Measurements from ENCODE around the gene ABL1.

The ABL1 gene

GRCh38 chr9:130925050-130925678, 90.1 kb downstream of the ABL1 start:
- H3K4me3 ChIP-seq (ENCODE audit: low read depth, low read length) = no peak overlapping the region
- no peak for DNase-seq (ENCODE audit: low read depth)
- TF ChIP-seq CTCF (IDR thresholded peaks at IDR 0.05; ENCODE audit: low read depth, low read length) (no peak), MAX (IDR thresholded peaks at IDR 0.05; ENCODE audit: low read depth, low read length) (no peak), MYC (IDR thresholded peaks at IDR 0.05; ENCODE audit: low read depth, low read length) (no peak), POLR2A (IDR thresholded peaks at IDR 0.05; ENCODE audit: extremely low read depth, insufficient read length) (no peak)

- DNase-seq (ENCODE audit: low read depth) = no peak
- no peak overlapping the region for H3K4me3 ChIP-seq (ENCODE audit: low read depth, low read length)
- TF ChIP-seq CTCF (IDR thresholded peaks at IDR 0.05; ENCODE audit: low read depth, low read length) = no peak
- TF ChIP-seq POLR2A (IDR thresholded peaks at IDR 0.05; ENCODE audit: extremely low read depth, insufficient read length) = no peak
- TF ChIP-seq MYC (IDR thresholded peaks at IDR 0.05; ENCODE audit: low read depth, low read length) = no peak
- no peak for TF ChIP-seq MAX (IDR thresholded peaks at IDR 0.05; ENCODE audit: low read depth, low read length)
Measured at GRCh38 chr9:130927338-130927737, 92.3 kb downstream of the ABL1 start.

- no peak for DNase-seq (ENCODE audit: low read depth)
- no peak overlapping the region for H3K4me3 ChIP-seq (ENCODE audit: low read depth, low read length)
- no peak for TF ChIP-seq CTCF (IDR thresholded peaks at IDR 0.05; ENCODE audit: low read depth, low read length)
- TF ChIP-seq POLR2A (IDR thresholded peaks at IDR 0.05; ENCODE audit: extremely low read depth, insufficient read length) = no peak
- no peak for TF ChIP-seq MYC (IDR thresholded peaks at IDR 0.05; ENCODE audit: low read depth, low read length)
- no peak for TF ChIP-seq MAX (IDR thresholded peaks at IDR 0.05; ENCODE audit: low read depth, low read length)
Measured at GRCh38 chr9:130927995-130928900, 93.2 kb downstream of the ABL1 start.

- no peak overlapping the region for H3K4me3 ChIP-seq (ENCODE audit: low read depth, low read length)
- TF ChIP-seq MAX (IDR thresholded peaks at IDR 0.05; ENCODE audit: low read depth, low read length) = no peak
- TF ChIP-seq CTCF (IDR thresholded peaks at IDR 0.05; ENCODE audit: low read depth, low read length) = no peak
- no peak for TF ChIP-seq MYC (IDR thresholded peaks at IDR 0.05; ENCODE audit: low read depth, low read length)
- no peak for TF ChIP-seq POLR2A (IDR thresholded peaks at IDR 0.05; ENCODE audit: extremely low read depth, insufficient read length)
- DNase-seq (ENCODE audit: low read depth) = no peak
Measured at GRCh38 chr9:130929571-130930038, 94.6 kb downstream of the ABL1 start.

GRCh38 chr9:130930132-130930803, 95.2 kb downstream of the ABL1 start:
- H3K4me3 ChIP-seq (ENCODE audit: low read depth, low read length) = no peak overlapping the region
- TF ChIP-seq CTCF (IDR thresholded peaks at IDR 0.05; ENCODE audit: low read depth, low read length) = no peak
- no peak for TF ChIP-seq MYC (IDR thresholded peaks at IDR 0.05; ENCODE audit: low read depth, low read length)
- TF ChIP-seq POLR2A (IDR thresholded peaks at IDR 0.05; ENCODE audit: extremely low read depth, insufficient read length) = no peak
- no peak for TF ChIP-seq MAX (IDR thresholded peaks at IDR 0.05; ENCODE audit: low read depth, low read length)
- no peak for DNase-seq (ENCODE audit: low read depth)

Measured in NB4 (cell line).